NCI-H345 treated with DMSO at 0.1 percent for 48 hours (cell line): ENCODE measurements around the gene PROSER2.
"Not testable (repeated sequence)": the region's sequence is repeated elsewhere in the genome, so short reads cannot be mapped to it uniquely, and the experiment has no call there.

Experiments used
- DNase-seq: peaks from one replicate; lab custom pipeline; 2025; ENCODE audit not compliant: unreplicated experiment; lab: John Stamatoyannopoulos, UW

Gene PROSER2

GRCh38 chr10:11835061-11835460 is 11.9 kb downstream of the PROSER2 start:
- no peak for DNase-seq

- DNase-seq, result no peak
Observed at GRCh38 chr10:11835704-11836103, 12.5 kb downstream of the PROSER2 start.

- no peak for DNase-seq
Observed at GRCh38 chr10:11837372-11838161, 14.4 kb downstream of the PROSER2 start.

GRCh38 chr10:11838298-11838852 is 15.2 kb downstream of the PROSER2 start:
- no peak for DNase-seq

- DNase-seq, result no peak
Observed at GRCh38 chr10:11841375-11841774, 18.2 kb downstream of the PROSER2 start.

GRCh38 chr10:11842411-11842810 is 19.3 kb downstream of the PROSER2 start:
- DNase-seq, result no peak

- DNase-seq, result no peak
Observed at GRCh38 chr10:11845113-11845512, 22.0 kb downstream of the PROSER2 start.

- DNase-seq, result no peak
Observed at GRCh38 chr10:11846542-11846941, 23.4 kb downstream of the PROSER2 start.

- no peak for DNase-seq
Observed at GRCh38 chr10:11849277-11849676, 26.1 kb downstream of the PROSER2 start.

- no peak for DNase-seq
Observed at GRCh38 chr10:11849911-11850310, 26.8 kb downstream of the PROSER2 start.

GRCh38 chr10:11851910-11852309 is 28.8 kb downstream of the PROSER2 start:
- DNase-seq, result no peak

GRCh38 chr10:11852637-11853036 is 29.5 kb downstream of the PROSER2 start:
- not testable (repeated sequence) for DNase-seq

- no peak for DNase-seq
Observed at GRCh38 chr10:11853468-11853867, 30.3 kb downstream of the PROSER2 start.

- no peak for DNase-seq
Observed at GRCh38 chr10:11854301-11854700, 31.1 kb downstream of the PROSER2 start.

GRCh38 chr10:11856089-11856488 is 32.9 kb downstream of the PROSER2 start:
- no peak for DNase-seq

- no peak for DNase-seq
Observed at GRCh38 chr10:11856678-11857077, 33.5 kb downstream of the PROSER2 start.

GRCh38 chr10:11858093-11858492 is 34.9 kb downstream of the PROSER2 start:
- DNase-seq, result no peak

- no peak for DNase-seq
Observed at GRCh38 chr10:11861341-11861740, 38.2 kb downstream of the PROSER2 start.

- DNase-seq, result no peak
Observed at GRCh38 chr10:11861811-11862428, 38.8 kb downstream of the PROSER2 start.

- DNase-seq, result peak; percentile 45
Observed at GRCh38 chr10:11863353-11864109, 40.4 kb downstream of the PROSER2 start.

GRCh38 chr10:11864727-11865126 is 41.6 kb downstream of the PROSER2 start:
- DNase-seq, result no peak

GRCh38 chr10:11865561-11865960 is 42.4 kb downstream of the PROSER2 start:
- no peak for DNase-seq
